Measurements from ENCODE around the gene PYHIN1. TPM values are rescaled to one million over a fixed set of nuclear protein-coding genes. Genes with fewer than 3 reads are reported as not detected.

Gene PYHIN1
- total RNA-seq, 1 experiment from 2014 or later: not detected

DNA sequence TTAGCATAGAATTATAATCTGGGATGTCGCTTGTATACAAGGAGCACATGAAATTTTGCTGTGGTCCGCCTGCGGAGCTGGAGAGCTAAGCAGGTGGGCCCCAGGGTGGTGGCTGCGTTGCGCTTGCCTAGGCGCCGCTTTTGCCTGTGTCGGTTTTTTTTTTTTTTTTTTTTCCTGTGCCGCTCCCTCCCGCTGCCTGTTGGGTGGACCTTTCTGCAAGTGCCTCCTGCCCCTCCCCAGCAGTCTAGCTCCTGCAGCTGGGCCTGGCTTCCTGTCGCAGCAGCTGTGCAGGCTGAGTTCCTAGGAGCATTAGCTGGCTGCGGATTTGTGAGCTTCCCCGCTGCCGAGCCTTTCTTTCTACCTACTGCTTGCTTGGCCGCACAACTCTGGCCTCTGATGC lies 20.6 kb downstream of the PYHIN1 start:
- no peak overlapping the region for H3K4me3 ChIP-seq (replicated peaks in 1 of 2; ENCODE audit: low read depth in 1 of 2, low read length in 2 of 2)
- no peak for ATAC-seq

More for the DNA sequence above, 20.6 kb downstream of the PYHIN1 start:
- Histone ChIP-seq H3K9me3 (ENCODE audit: control insufficient read depth in 1 of 2, insufficient read depth in 1 of 2, low read depth in 1 of 2, low read length in 2 of 2) (no peaks in the 10 kb centered on the region), H2AFZ (ENCODE audit: low read depth, low read length, poor library complexity, severe bottlenecking) (no peak overlapping the region), H3K9me2 (ENCODE audit: insufficient read depth) (no peaks in the 10 kb centered on the region), H3K36me3 (ENCODE audit: control insufficient read depth in 1 of 2, insufficient read depth in 2 of 2, low read length in 2 of 2) (no peaks in the 10 kb centered on the region), H3K79me2 (ENCODE audit: insufficient read depth, low read length) (no peaks in the 10 kb centered on the region), H4K20me1 (ENCODE audit: insufficient read depth) (no peaks in the 10 kb centered on the region), H3K9ac (ENCODE audit: low read length) (no peak overlapping the region), H3K27ac (ENCODE audit: low read depth, low read length) (no peak overlapping the region), H3K27me3 (ENCODE audit: insufficient read depth, low read length) (no peaks in the 10 kb centered on the region), H3K4me2 (ENCODE audit: low read length) (no peak overlapping the region), H3K4me1 (ENCODE audit: control insufficient read depth in 1 of 2, insufficient read depth in 2 of 2, low read length in 2 of 2) (no peaks in the 10 kb centered on the region)
- ChIA-PET CTCF (no interaction called here), RAD21 (ENCODE audit: low non-redundant PET in 1 of 2, low total read pairs in 2 of 2, uncharacterized antibody in 2 of 2, unreplicated experiment in 2 of 2) (no interaction called here), POLR2A (no interaction called here)
- intact Hi-C loops (cut with micrococcal nuclease): no loop called here
- BruUV-seq (replicated peaks): no TSS peak
- no peak for DNase-seq (ENCODE audit: low read depth, low spot score)
- TF ChIP-seq SP1 (IDR thresholded peaks at IDR 0.05; ENCODE audit: low read depth): no peak
- no peak for TF ChIP-seq YY1 (IDR thresholded peaks at IDR 0.05; ENCODE audit: extremely low read depth, insufficient replicate concordance, low read depth, low read length)
- no peak for TF ChIP-seq EZH2phosphoT487 (IDR thresholded peaks at IDR 0.05; ENCODE audit: borderline replicate concordance)
- TF ChIP-seq CBX3 (IDR thresholded peaks at IDR 0.05; ENCODE audit: low read depth): no peak
- no peak for TF ChIP-seq ZFX (IDR thresholded peaks at IDR 0.05)
- TF ChIP-seq SRF (IDR thresholded peaks at IDR 0.05; ENCODE audit: low read depth): no peak
- no peak for TF ChIP-seq POLR2A (IDR thresholded peaks at IDR 0.05; ENCODE audit: borderline replicate concordance, extremely low read depth, insufficient read depth, insufficient read length)
- no peak for TF ChIP-seq ELF1 (IDR thresholded peaks at IDR 0.05; ENCODE audit: borderline replicate concordance, low read depth)
- TF ChIP-seq JUND (IDR thresholded peaks at IDR 0.05): no peak
- no peak for TF ChIP-seq CEBPB (IDR thresholded peaks at IDR 0.05; ENCODE audit: low read depth)
- TF ChIP-seq, protein P1, sequence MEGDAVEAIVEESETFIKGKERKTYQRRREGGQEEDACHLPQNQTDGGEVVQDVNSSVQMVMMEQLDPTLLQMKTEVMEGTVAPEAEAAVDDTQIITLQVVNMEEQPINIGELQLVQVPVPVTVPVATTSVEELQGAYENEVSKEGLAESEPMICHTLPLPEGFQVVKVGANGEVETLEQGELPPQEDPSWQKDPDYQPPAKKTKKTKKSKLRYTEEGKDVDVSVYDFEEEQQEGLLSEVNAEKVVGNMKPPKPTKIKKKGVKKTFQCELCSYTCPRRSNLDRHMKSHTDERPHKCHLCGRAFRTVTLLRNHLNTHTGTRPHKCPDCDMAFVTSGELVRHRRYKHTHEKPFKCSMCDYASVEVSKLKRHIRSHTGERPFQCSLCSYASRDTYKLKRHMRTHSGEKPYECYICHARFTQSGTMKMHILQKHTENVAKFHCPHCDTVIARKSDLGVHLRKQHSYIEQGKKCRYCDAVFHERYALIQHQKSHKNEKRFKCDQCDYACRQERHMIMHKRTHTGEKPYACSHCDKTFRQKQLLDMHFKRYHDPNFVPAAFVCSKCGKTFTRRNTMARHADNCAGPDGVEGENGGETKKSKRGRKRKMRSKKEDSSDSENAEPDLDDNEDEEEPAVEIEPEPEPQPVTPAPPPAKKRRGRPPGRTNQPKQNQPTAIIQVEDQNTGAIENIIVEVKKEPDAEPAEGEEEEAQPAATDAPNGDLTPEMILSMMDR (IDR thresholded peaks at IDR 0.05 in 2 of 3, conservative IDR thresholded peaks at IDR 0.05 in 1 of 3; ENCODE audit: borderline replicate concordance in 1 of 3, insufficient read depth in 1 of 3, low read depth in 2 of 3, low read length in 2 of 3): no peak
- no peak for TF ChIP-seq TCF7L2 (IDR thresholded peaks at IDR 0.05; ENCODE audit: borderline replicate concordance, extremely low read depth, insufficient read depth, insufficient read length)
- TF ChIP-seq FOSL1 (IDR thresholded peaks at IDR 0.05; ENCODE audit: low read depth): no peak
- TF ChIP-seq, protein P2, sequence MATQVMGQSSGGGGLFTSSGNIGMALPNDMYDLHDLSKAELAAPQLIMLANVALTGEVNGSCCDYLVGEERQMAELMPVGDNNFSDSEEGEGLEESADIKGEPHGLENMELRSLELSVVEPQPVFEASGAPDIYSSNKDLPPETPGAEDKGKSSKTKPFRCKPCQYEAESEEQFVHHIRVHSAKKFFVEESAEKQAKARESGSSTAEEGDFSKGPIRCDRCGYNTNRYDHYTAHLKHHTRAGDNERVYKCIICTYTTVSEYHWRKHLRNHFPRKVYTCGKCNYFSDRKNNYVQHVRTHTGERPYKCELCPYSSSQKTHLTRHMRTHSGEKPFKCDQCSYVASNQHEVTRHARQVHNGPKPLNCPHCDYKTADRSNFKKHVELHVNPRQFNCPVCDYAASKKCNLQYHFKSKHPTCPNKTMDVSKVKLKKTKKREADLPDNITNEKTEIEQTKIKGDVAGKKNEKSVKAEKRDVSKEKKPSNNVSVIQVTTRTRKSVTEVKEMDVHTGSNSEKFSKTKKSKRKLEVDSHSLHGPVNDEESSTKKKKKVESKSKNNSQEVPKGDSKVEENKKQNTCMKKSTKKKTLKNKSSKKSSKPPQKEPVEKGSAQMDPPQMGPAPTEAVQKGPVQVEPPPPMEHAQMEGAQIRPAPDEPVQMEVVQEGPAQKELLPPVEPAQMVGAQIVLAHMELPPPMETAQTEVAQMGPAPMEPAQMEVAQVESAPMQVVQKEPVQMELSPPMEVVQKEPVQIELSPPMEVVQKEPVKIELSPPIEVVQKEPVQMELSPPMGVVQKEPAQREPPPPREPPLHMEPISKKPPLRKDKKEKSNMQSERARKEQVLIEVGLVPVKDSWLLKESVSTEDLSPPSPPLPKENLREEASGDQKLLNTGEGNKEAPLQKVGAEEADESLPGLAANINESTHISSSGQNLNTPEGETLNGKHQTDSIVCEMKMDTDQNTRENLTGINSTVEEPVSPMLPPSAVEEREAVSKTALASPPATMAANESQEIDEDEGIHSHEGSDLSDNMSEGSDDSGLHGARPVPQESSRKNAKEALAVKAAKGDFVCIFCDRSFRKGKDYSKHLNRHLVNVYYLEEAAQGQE (IDR thresholded peaks at IDR 0.05; ENCODE audit: low read depth): no peak
- TF ChIP-seq, protein P3, sequence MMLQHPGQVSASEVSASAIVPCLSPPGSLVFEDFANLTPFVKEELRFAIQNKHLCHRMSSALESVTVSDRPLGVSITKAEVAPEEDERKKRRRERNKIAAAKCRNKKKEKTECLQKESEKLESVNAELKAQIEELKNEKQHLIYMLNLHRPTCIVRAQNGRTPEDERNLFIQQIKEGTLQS (IDR thresholded peaks at IDR 0.05): no peak
- no peak for TF ChIP-seq ZBTB33 (IDR thresholded peaks at IDR 0.05; ENCODE audit: extremely low read depth, insufficient replicate concordance, low read length)
- no peak for TF ChIP-seq POLR2AphosphoS5 (IDR thresholded peaks at IDR 0.05; ENCODE audit: low read depth, low read length)
